ENCODE measurements around the gene CCNB2. TPM values are rescaled to one million over a fixed set of nuclear protein-coding genes. Genes with fewer than 3 reads are reported as not detected.
"Not testable (repeated sequence)": the region's sequence is repeated elsewhere in the genome, so short reads cannot be mapped to it uniquely, and the experiment has no call there.

Gene CCNB2
- total RNA-seq, 1 donor: 8.0 TPM

DNA sequence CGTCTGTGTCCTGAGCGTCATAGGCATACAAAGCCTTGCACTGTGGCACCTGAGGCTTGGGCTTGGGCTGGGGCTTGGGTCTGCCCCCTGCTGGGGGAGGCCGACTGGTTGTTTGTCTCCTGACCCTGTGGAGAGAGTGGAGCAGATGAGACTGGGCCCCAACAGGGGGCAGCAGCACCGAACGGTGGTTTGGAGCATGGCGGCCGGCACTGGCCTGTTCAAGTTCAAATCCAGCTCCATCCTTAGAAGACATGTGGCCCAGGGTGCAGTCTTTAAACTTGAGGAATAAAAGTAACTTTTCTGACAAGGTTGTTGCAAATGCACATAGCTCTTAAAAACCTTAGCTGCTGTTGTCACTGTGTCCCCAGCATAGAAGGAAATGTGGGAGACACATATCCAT is 33.3 kb downstream of the CCNB2 start:
- DNase-seq (ENCODE audit: insufficient read length, low spot score, missing footprints): peak; percentile 94
- Histone ChIP-seq H3K27ac (ENCODE audit: low read depth, low read length) (no peak overlapping the region), H3K36me3 (ENCODE audit: insufficient read depth, low read length) (peaks cover 80% of the 10 kb centered on the region), H3K27me3 (ENCODE audit: insufficient read depth, low read length) (no peaks in the 10 kb centered on the region), H3K4me1 (ENCODE audit: insufficient read depth, low read length) (no peaks in the 10 kb centered on the region), H3K4me2 (ENCODE audit: insufficient read depth, low read length) (no peak overlapping the region), H2AFZ (ENCODE audit: low read length) (no peak overlapping the region), H3K79me2 (ENCODE audit: insufficient read depth, low read length) (peaks cover 7% of the 10 kb centered on the region), H3K4me3 (ENCODE audit: insufficient read depth, low read length) (no peak overlapping the region), H4K20me1 (ENCODE audit: insufficient read depth, low read length) (no peaks in the 10 kb centered on the region), H3K9me3 (ENCODE audit: low read depth, low read length) (no peaks in the 10 kb centered on the region)
- TF ChIP-seq, protein P1, sequence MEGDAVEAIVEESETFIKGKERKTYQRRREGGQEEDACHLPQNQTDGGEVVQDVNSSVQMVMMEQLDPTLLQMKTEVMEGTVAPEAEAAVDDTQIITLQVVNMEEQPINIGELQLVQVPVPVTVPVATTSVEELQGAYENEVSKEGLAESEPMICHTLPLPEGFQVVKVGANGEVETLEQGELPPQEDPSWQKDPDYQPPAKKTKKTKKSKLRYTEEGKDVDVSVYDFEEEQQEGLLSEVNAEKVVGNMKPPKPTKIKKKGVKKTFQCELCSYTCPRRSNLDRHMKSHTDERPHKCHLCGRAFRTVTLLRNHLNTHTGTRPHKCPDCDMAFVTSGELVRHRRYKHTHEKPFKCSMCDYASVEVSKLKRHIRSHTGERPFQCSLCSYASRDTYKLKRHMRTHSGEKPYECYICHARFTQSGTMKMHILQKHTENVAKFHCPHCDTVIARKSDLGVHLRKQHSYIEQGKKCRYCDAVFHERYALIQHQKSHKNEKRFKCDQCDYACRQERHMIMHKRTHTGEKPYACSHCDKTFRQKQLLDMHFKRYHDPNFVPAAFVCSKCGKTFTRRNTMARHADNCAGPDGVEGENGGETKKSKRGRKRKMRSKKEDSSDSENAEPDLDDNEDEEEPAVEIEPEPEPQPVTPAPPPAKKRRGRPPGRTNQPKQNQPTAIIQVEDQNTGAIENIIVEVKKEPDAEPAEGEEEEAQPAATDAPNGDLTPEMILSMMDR (IDR thresholded peaks at IDR 0.05; ENCODE audit: extremely low read depth, low read depth, low read length): peak; percentile 68

DNA sequence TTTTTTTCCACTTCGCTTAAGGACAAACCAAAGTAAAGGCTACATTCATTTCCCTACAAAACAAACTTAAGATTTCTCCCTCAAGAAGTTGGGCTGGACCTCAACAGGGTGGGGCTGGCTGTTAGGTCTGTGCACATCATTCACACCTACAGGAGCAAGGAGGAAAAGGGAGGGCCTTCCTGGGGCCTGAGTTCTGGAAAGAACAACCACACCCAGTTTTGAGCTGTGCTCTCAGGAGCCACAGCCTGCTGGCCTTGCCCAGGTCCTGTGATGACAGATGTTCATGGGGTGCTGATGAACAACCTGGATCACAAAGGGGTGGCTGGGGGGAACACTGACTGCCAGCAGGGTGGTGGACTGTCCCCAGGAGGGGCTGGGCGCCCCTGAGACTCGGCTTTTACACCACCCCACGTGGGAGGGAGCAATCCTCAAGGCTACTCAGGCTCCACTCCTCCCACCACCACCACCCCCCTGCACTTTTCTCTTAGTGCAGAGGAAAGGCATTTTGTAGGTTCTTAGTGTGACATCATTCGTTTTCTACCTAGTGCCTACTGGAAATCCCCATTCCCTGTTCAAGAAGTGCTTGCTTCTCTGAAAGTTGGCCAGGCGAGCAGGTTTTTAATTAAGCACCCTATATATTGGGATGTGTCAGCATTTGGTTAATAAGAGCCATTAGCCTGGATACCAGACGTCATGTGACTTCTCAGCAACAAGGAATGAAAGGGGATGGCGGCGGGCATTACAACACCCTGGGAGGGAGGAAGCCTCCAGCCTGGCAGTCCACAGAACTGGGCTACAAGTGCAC is 35.7 kb downstream of the CCNB2 start:
- Histone ChIP-seq H4K20me1 (ENCODE audit: insufficient read depth, low read length) (no peaks in the 10 kb centered on the region), H3K4me3 (ENCODE audit: insufficient read depth, low read length) (no peak overlapping the region), H3K27me3 (ENCODE audit: insufficient read depth, low read length) (no peaks in the 10 kb centered on the region), H3K4me1 (ENCODE audit: insufficient read depth, low read length) (no peaks in the 10 kb centered on the region), H3K27ac (ENCODE audit: low read depth, low read length) (no peak overlapping the region), H3K4me2 (ENCODE audit: insufficient read depth, low read length) (no peak overlapping the region), H3K36me3 (ENCODE audit: insufficient read depth, low read length) (peaks cover 68% of the 10 kb centered on the region), H3K9me3 (ENCODE audit: low read depth, low read length) (no peaks in the 10 kb centered on the region), H3K79me2 (ENCODE audit: insufficient read depth, low read length) (no peaks in the 10 kb centered on the region), H2AFZ (ENCODE audit: low read length) (no peak overlapping the region)
- no peak for DNase-seq (ENCODE audit: insufficient read length, low spot score, missing footprints)
- TF ChIP-seq, protein P1 (IDR thresholded peaks at IDR 0.05; ENCODE audit: extremely low read depth, low read depth, low read length): no peak

GRCh38 chr15:59143281-59143680 is 38.3 kb downstream of the CCNB2 start:
- Histone ChIP-seq H3K4me2 (ENCODE audit: insufficient read depth, low read length) (no peak overlapping the region), H3K36me3 (ENCODE audit: insufficient read depth, low read length) (peaks cover 66% of the 10 kb centered on the region), H2AFZ (ENCODE audit: low read length) (no peak overlapping the region), H3K79me2 (ENCODE audit: insufficient read depth, low read length) (no peaks in the 10 kb centered on the region), H3K4me3 (ENCODE audit: insufficient read depth, low read length) (no peak overlapping the region), H3K27ac (ENCODE audit: low read depth, low read length) (no peak overlapping the region), H3K4me1 (ENCODE audit: insufficient read depth, low read length) (peaks cover 4% of the 10 kb centered on the region), H3K9me3 (ENCODE audit: low read depth, low read length) (no peaks in the 10 kb centered on the region), H3K27me3 (ENCODE audit: insufficient read depth, low read length) (no peaks in the 10 kb centered on the region), H4K20me1 (ENCODE audit: insufficient read depth, low read length) (peaks cover 2% of the 10 kb centered on the region)
- TF ChIP-seq, protein P1 (IDR thresholded peaks at IDR 0.05; ENCODE audit: extremely low read depth, low read depth, low read length): no peak
- DNase-seq (ENCODE audit: insufficient read length, low spot score, missing footprints): no peak

GRCh38 chr15:59144594-59144993 is 39.6 kb downstream of the CCNB2 start:
- H3K27me3 ChIP-seq (ENCODE audit: insufficient read depth, low read length); H3K79me2 ChIP-seq (ENCODE audit: insufficient read depth, low read length); H4K20me1 ChIP-seq (ENCODE audit: insufficient read depth, low read length); DNase-seq (ENCODE audit: insufficient read length, low spot score, missing footprints); H3K4me2 ChIP-seq (ENCODE audit: insufficient read depth, low read length); H2AFZ ChIP-seq (ENCODE audit: low read length); H3K27ac ChIP-seq (ENCODE audit: low read depth, low read length); H3K4me1 ChIP-seq (ENCODE audit: insufficient read depth, low read length); H3K9me3 ChIP-seq (ENCODE audit: low read depth, low read length); H3K4me3 ChIP-seq (ENCODE audit: insufficient read depth, low read length): not testable (repeated sequence)
- TF ChIP-seq, protein P1 (IDR thresholded peaks at IDR 0.05; ENCODE audit: extremely low read depth, low read depth, low read length): peak; percentile 10
- H3K36me3 ChIP-seq (ENCODE audit: insufficient read depth, low read length): peaks cover 70% of the 10 kb centered on the region

All from osteoblast (primary cell).